CD4-positive, alpha-beta T cell treated with Interleukin-15 for 4 hours (primary cell): Measurements from ENCODE around the gene EIF4E3.
A peak's percentile ranks its signal among the peaks of the same experiment; 100 is the strongest.

Experiments
- DNase-seq: peaks from one replicate; pipeline ENCODE4 v3.0.0-alpha.2; 2020; ENCODE audit warnings: low spot score

Gene EIF4E3

DNA sequence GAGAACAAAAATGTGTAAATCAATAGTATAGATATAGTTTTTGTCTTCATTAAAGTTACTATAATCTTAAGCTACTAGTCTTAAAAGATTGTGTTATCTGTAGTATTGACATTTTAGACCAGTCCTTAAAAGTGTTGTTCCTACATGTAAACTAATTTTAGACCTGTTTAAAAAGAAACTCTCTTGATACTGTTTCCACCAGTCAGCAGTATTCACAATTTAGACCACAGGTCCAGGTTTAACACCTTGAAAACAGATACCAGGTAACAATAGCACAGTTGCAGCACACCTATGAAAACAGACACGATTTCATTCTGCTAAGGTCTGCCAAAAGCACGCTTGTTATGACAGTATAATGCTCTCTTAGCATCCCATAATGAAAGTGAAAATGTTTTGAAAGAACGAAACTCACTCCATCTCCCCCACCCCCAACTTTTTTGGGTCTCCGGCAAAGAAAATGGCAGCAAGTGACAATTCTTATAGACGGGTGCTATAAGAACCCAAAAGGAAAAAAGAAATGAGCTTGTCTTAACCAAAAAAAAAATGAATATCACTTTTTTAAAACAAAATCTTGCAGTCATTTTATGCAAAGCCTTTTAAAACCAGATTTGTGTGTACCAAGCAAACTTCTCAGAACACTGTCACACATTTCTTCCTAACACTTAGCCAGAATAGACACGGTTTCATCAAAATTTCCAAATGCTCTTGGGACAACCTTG, 1.6 kb downstream of the EIF4E3 start:
- peak; percentile 70 for DNase-seq

DNA sequence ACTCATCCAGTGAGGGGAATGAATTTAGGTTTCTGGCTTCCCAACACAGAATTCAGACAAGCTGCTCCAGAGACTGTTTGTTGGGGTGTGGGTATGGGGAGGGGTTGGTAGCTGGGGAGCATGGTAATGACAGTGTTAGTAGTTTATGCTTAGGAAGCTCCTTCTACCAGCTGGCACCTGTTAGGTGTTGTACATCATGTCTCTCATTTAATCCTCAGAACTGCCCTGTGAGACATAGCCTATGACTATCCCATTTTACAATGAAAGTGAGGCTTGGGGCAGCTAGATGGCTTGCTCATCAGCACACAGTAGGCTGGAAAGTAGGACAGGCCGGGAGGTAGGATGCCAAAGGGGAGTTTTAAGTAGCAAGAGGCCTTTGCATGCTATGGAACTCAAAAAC, 2.5 kb downstream of the EIF4E3 start:
- no peak for DNase-seq

DNA sequence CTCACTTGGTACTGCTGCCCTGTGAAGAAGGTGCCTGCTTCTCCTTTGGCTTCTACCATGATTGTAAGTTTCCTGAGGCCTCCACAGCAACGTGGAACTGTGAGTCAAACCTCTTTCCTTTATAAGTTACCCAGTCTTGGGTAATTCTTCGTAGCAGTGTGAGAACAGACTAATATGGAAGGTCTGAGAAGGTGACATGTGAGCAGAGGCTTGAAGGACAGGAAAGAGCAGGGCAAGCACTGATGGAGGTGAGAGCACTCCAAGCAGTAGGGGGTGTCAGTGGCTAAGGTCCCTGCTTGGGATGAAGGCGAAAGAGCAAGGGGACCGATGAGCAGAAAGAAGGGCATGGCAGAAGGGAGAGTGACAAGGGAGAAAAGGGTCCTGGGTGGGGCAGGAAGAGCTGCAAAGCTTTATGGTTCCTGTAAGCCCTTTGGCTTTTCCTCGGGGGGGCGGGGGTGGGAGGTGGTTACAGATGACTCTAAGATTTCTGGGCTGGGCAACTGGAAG, 3.5 kb downstream of the EIF4E3 start:
- DNase-seq = peak; percentile 64

DNA sequence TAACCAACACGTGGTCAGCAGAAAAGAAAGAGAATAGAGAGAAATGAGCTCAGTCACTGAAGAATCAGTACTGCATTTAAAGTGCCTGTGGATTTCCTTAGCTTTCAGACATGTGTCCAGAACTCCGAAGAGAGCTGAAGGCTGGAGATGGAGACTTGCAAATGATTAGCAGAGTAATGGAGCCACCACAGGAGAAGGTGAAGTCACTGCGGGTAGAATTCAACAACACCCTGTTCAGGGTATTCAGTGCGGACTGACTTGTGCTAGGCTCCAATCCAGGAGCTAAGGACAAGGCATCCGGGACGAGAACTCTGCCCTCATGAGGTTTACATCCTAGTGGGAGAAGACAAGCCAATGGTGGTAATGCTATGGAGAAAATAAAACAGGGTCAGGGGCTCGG, 4.2 kb downstream of the EIF4E3 start:
- no peak for DNase-seq

DNA sequence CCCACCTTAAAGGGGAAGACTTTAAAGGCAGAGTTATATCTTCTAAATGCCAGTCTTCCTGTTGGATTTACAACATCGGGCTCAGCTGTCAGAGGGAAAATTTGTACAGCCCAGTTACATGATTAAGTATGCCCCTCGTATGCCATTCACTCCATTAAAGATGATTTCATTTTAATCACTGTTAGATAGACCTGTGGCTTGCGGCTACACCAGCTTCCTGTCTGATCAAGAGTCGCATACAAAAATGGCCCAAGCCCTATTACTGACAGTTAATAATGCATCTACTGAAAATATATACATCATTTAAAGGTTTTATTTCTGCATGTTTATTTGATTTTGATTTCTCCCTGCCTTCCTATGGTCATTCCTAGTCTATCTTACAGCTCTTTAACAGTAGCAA, 7.1 kb downstream of the EIF4E3 start:
- DNase-seq = peak; percentile 47

DNA sequence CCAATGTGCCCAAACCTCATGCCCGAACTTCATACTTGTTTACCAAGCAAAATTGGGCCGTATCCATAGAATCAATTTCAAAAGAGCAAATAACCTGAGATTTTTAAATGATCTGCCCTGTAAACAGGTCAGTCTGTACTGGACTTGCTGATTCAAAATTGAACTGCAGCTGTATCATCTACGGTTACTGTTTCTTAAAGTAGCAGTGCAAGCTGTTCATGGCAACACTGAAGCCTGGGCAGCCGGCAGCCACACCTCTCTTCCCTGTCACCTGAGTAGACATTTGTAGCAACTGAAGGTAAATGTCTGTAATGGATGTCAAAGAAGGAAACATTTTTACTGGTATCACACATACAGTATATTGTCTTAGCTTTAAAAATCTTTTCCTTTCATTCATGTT, 10.6 kb downstream of the EIF4E3 start:
- DNase-seq = no peak

DNA sequence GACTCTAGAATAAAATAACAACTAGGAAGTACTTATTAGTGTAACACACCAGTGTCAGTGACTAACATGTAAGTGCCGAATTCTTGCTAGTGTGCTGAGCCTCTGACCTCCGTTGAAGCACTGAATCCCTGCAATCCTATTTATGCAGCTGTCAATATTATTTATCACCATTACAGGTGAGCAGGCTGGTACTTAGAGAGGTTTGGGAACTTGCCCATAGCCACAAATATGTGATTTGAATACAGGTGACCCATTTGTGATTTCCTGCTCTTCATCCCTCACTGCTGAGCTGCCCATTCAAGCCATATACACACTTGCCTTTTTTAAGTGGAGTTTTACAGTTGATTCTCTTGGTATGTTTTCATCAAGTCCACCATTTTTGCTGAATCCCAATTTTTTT, 12.2 kb downstream of the EIF4E3 start:
- no peak for DNase-seq

DNA sequence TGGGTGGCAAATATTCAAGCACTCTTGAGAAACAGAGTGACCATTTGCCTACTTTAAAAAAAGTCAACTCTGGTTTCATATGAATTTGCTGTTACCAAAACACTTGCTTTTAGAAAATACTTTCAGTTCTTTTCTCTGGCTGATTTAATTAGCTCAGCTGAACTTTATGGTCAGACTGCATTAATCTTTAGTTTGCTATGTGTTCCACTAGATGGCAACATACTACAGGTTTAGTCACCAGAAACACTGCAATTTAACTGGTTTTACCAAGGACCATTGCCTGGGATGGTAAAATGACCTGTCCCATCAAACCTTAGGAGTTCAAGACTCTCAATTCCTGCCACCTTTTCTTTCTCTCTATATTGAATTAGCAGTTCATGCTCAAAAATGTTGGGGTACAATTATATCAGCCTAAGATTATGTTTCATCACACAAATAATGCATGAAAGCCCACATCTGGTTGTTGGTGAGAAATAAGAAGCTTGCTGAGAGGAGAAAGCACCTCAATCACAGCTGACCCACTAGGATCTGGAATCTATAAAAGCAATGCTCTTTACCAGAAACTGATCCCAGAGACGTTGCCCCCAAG, 14.2 kb downstream of the EIF4E3 start:
- peak; percentile 66 for DNase-seq

DNA sequence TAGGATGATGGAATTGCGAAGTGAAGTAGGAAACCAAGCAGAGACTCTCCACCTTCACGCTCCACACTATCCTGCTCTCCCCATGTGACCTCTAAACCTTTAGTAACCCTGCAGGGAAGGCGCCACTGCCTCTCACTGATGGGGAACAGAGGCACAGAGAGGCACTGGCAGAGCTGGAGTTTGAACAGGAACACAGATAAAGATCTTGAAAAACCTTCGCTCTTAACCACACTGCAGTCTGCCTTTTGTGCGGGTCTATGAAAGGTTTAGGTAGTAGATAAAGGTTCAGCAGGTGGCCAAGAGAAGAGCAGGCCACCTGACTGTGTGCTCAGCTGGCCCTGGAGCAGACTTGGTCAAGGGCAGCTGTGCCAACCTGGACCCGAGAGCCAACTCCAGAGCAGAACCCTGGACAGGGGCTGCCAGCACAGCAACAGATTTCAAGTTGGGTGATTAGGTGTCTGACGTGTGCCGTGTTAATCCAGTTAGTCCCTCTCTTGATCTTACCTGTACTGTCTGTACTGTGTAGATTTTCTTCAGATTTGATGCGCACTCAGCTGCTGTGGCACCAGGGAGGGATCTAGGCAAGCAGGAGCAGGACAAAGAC, 15.2 kb downstream of the EIF4E3 start:
- no peak for DNase-seq

DNA sequence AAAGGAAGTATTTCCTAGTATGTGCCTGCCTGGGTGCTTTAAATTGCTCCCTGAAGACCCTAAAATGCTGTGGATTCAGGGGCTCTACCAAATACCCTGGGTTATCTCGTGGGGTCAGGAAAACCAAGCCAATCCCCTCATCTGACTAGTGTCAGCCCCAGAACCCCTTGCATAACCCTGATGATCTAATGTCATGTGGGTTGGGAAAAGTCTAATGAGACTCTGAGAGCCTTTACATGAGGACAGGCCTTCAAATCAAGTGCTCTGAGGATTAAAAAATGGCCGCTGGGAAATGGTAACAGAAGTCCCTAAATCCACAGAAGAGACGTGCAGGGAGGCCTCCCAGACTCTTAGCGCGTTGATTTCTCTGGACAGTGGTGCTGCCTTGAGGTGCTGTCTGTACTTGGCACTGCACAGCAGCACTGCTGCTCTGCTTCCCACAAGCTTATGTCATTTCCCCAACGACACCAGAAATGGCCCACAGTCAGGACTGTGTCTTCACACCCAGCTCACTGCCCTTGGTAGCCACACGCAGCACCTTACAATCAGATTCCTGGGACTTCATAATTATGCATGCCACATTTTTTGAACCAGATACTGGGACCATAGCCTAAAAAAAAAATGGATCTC, 16.6 kb downstream of the EIF4E3 start:
- DNase-seq = no peak

DNA sequence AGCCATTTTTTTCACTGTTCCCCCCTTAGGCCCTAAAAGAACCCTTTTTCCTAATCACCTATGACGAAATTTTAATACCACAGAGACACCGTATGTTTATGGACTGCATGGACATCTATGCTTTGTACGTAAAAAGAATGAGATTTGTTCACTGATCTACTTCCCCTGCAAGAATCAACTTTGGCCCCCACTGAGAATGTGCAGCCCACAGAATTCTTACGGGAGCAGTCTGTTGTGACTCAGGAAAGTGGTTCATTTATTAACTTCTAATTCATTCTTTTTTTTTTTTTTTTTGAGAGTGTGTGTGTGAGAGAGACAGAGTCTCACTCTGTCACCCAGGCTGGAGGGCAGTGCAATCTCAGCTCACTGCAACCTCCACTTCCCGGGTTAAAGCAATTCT, 17.6 kb downstream of the EIF4E3 start:
- no peak for DNase-seq

DNA sequence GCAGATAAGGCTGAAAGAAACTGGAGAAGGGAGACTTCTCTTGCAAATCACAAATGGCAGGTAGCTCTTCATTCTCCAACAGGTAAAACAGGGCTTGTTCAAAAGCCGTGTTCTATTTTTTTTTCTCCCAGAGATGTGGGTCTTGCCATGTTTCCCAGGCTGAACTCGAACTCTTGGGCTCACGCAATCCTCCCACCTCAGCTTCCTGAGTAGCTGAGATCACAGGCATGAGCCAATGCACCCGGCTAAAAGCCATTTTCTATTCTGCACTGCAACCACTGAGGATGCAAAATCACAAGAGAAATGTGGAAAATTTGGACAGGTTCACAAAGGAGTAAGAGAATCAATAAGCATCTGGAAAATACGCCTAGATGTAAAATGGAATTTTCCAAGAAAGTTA, 19.5 kb downstream of the EIF4E3 start:
- no peak for DNase-seq

DNA sequence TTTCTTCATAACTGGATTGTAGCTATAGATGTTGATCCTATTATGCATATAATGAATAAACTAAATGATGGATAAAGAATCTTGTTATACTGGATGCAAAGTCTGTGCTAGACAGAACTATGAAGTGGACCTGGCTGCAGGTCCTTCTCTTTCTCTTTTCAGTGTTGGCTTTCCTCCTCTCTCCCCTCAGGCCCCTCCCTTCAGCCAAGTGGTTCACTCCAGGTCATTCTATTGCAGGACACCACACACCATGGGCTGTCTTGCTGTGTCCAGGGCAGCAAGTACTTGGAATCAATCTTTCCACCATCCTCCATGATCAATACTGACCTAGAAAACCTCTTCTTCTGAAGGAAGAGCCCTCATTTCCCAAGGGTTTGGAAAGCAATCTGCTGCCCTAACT, 20.3 kb downstream of the EIF4E3 start:
- DNase-seq = no peak

DNA sequence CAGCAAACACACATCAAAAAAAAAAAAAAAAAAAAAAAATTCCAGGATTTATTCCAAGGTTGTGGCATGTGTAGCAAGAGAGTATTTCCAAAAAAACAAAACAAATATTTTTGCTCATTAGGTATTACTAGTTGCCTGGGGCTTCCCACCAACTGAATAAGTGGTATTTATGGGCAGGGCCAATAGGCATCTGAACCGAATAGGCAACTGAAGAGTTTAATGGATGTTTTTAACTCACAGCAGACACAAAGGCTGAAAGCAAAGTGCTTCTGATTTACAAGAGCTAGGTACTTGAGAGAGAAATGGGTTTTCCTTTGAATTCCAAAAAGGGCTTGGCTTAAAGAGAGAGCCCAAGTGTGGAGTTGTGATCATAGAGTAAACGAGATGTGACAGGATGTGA, 21.4 kb downstream of the EIF4E3 start:
- DNase-seq = no peak

DNA sequence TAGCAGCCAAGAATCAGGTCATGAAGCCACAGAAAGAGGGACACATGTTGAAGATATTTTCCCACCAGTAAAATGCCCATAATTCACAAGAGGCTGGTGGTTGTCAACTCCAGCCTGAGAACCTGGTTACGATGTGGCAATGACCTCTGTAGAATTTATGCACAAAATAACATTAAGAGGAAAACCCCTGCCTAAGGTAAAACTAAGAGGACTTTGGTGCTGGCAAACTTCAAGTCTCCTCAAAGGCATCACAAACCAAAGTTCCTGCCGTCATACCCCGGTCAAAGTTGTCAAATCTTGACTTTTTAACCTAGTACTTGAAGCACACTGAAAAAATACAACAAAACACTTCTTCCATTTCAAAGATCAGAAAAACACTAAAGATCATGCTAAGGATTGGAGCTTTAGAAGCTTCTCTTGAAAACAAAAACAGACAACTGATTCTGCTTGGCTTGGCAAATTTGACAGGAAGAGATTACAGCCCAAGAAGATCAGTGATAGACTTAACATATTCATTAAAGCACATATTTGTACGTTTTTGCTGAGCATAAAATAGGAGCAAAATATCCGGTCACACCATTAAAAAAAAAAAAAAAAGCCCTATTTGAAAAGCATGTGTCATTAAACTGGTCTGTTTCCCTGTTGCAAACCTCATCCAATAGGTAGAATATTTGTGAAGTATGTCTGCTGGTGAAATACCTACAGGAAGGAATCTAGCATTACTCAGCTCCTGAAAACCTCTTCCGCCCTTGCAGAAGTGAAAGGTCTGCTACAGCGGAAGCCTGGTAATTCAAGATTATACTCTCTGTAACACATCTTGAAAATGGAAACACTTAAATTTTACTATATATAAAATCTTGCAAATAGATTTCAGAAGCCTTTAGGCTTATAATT, 22.8 kb downstream of the EIF4E3 start:
- DNase-seq = peak; percentile 65

DNA sequence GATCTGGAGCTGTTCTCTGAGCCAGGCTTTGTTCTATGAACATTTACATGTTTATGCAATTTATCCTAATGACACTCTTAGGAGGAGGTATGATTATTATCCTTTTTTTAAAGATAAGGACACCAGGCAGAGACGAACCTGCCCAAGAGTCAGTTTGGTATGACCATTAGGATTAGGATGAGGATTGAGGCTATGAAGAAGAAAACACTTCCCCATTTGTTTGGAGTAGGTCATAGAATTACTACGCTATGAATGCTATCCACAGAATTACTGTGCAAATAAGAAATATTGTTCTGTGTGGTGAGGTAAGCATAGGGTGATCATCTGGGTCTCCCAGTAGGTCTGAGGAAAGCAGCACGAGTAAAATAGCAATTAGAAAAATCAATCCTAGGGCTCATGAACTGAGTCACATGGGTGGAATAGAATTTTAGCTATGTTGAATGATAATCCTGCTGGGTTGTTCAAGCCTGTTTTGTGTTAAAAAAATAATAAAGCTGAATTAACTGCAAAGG, 23.9 kb downstream of the EIF4E3 start:
- no peak for DNase-seq

DNA sequence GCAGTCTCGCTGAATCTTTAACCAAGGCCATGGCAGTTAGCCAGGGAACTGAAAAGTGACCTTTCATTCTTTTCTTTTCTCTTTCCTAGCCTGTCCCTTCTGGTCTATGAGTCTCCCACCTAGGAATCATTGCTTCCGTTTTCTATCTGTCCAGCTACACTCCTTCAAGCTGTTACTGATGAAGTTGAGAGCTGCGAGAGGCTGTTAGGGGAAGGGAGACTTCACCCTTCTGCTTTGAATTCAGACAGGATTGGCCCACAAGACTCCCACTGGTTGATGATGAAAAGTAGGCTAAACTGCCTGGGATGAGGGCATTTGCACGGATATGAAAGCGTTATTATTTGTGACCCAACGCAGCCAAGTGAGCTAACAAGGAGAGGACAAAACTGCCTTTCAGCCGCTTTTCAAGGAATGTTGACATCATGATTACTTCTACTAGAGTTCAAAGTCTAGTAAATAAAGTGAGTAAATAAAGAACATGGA, 30.2 kb downstream of the EIF4E3 start:
- DNase-seq = no peak

DNA sequence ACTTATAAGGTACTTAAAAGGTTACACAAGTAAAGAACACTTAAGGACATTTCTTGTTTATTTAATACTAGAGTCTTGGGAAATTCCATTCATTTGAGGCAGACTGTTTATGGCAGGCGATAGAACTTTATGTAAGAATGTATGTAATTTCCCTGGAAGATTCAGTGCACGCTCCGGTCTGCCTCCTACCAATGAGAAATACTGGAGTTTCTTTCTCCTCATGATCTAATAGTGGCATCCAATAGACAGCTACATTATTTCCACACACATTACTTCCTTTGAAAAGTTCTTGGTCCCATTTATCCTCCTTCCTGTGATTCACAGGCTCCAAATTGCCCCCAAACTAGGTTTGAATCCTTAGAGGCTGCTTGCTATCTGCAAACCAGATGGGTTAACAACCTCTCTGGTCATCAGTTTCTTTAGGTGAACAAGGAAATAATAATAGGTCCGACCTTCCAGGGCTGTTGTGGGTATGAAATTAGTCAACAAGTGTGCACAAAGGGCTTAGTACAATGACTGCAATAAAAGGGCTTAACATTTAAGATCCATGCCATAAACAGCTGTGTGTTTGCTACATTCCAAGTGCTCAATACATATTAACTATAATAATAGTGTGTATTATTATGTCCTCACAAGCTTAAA, 30.7 kb downstream of the EIF4E3 start:
- DNase-seq = no peak

DNA sequence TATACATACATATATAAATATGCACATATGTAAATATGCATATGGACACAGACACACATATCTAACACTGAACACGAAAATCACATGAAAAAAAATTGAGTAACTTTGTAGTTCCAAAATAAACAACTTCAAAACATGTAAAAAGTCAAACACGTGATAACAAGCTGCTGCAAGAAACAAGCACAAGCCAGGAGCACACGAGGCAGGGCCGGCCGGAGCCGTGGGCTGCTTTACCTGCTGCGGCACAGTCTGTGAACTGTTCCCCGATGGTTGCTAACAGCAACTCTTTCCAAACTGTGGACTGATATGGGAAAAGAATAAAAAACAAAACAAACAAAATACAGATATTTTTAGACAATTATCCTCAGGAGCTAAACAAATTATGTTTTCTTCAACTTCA, 31.6 kb downstream of the EIF4E3 start:
- DNase-seq = no peak

DNA sequence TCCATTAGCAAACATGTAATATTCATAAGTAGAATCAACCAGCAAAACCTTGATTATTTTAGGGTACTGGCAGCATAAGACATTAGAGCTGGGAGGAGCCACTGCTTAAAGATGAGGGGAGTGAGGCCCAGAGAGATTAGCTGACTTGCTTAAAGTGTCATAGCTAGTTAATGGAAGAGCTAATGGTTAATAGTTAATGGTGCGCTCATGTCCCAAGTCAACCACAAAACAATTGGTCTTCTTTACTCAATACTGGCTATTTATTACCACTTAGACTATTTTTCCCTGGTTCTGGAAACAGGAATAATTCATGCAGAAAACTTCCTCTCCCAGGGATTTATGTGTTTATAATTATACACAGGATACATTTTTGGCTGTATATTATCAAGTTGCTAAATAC, 33.1 kb downstream of the EIF4E3 start:
- DNase-seq = no peak

DNA sequence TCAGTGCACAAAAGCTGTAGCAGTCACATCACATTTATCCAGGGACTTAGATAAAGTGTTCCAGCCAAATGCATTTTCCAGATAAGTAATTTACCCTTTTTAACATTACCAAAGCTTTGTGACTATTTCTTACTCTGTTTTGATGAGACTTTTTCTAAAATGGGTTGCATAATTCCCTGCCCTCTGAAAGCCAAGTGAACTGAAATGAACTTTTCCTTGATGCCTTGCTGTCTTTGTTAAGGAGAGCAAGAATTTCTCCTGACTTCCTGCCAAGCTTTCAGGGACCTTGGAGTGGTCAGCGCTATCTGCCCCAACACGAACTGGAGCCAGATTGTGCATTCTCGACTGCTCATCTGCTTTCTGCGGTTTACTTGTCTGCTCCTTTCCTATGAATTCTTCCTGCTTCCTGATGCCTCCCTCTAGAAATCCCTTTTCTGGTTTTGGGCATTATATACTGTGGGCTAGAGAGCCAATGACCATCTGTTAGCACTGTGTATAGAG, 34.8 kb downstream of the EIF4E3 start:
- DNase-seq = no peak
